Lower lobe of right lung (tissue), 2 donors: ENCODE data around the gene ZNF236. TPM values are rescaled to one million over a fixed set of nuclear protein-coding genes. Genes with fewer than 3 reads are reported as not detected.
"Not testable (repeated sequence)": the region's sequence is repeated elsewhere in the genome, so short reads cannot be mapped to it uniquely, and the experiment has no call there.

ENCODE experiments used
- ATAC-seq, 2 donors: fragments of 200-7000 bp; cut with Tn5 transposase; one replicate each; pipeline ENCODE4 v1.9.1; 2020 to 2022; ENCODE audit warnings: mild to moderate bottlenecking in 2 of 2, moderate library complexity in 2 of 2
- DNase-seq: peaks from one replicate; pipeline ENCODE4 v3.0.0-alpha.2; 2020
- H3K27ac ChIP-seq: fragments of 200-600 bp; one replicate; pipeline ENCODE4 v1.8.0; 2022
- H3K27me3 ChIP-seq: fragments of 200-600 bp; one replicate; pipeline ENCODE4 v1.8.0; 2022; ENCODE audit warnings: low read depth
- H3K36me3 ChIP-seq: fragments of 200-600 bp; one replicate; pipeline ENCODE4 v1.8.0; 2022; ENCODE audit warnings: mild to moderate bottlenecking
- H3K4me1 ChIP-seq: fragments of 200-600 bp; one replicate; pipeline ENCODE4 v1.8.0; 2022
- H3K4me3 ChIP-seq: fragments of 200-600 bp; one replicate; pipeline ENCODE4 v1.8.0; 2022; ENCODE audit warnings: mild to moderate bottlenecking
- H3K9me3 ChIP-seq: fragments of 200-600 bp; one replicate; pipeline ENCODE4 v1.8.0; 2022
- intact Hi-C: fragments of 100-400 bp; cut with DNase I; formaldehyde crosslinking; loops from one replicate; pipeline ENCODE4 v1.11.0; 2022
- total RNA-seq: library from RNA; stranded (reverse); fragmentation: NEBNext Ultra II Directional; extraction: Animal tissue kit (Norgen Biotek cat#: 25700); gene quantifications from one replicate; pipeline ENCODE4 v1.2.1, GENCODE V29; 2021
- TF ChIP-seq, protein P1 (sequence below): fragments of 200-600 bp; IDR thresholded peaks from one replicate; pipeline ENCODE4 v1.8.0; 2022; ENCODE audit warnings: antibody characterized with exemption, mild to moderate bottlenecking
- donor health status: DM: no; HTN: yes; CAD: no; lungs with severe emphysema.

The ZNF236 gene
- total RNA-seq, 1 donor from 2014 or later: 18.0 TPM

DNA sequence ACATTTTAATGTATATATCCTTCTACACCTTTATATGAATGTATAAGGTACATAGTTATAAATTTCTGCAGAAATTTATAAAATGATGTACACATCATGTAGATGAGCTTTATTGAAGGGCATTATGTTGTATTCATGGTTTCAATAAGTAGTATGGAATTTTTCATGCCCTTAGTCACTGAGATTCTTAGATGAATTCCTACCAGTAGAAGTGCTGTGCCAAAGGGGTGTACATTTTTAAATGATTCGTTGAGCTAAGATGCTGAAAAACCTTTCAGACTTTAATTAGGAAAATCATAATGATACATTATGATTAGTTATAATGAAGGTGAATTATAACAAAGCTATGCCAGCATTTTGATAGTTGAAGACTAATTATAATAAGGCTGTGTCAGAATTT lies 115.2 kb downstream of the ZNF236 start:
- H3K36me3 ChIP-seq: peaks cover 47% of the 10 kb centered on the region
- no peak for DNase-seq
- H3K27me3 ChIP-seq: no peaks in the 10 kb centered on the region
- ATAC-seq: no peak
- H3K9me3 ChIP-seq: no peaks in the 10 kb centered on the region
- intact Hi-C loops: no loop called here
- no peak overlapping the region for H3K27ac ChIP-seq
- no peaks in the 10 kb centered on the region for H3K4me1 ChIP-seq
- TF ChIP-seq, protein P1, sequence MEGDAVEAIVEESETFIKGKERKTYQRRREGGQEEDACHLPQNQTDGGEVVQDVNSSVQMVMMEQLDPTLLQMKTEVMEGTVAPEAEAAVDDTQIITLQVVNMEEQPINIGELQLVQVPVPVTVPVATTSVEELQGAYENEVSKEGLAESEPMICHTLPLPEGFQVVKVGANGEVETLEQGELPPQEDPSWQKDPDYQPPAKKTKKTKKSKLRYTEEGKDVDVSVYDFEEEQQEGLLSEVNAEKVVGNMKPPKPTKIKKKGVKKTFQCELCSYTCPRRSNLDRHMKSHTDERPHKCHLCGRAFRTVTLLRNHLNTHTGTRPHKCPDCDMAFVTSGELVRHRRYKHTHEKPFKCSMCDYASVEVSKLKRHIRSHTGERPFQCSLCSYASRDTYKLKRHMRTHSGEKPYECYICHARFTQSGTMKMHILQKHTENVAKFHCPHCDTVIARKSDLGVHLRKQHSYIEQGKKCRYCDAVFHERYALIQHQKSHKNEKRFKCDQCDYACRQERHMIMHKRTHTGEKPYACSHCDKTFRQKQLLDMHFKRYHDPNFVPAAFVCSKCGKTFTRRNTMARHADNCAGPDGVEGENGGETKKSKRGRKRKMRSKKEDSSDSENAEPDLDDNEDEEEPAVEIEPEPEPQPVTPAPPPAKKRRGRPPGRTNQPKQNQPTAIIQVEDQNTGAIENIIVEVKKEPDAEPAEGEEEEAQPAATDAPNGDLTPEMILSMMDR: no peak
- no peak overlapping the region for H3K4me3 ChIP-seq

DNA sequence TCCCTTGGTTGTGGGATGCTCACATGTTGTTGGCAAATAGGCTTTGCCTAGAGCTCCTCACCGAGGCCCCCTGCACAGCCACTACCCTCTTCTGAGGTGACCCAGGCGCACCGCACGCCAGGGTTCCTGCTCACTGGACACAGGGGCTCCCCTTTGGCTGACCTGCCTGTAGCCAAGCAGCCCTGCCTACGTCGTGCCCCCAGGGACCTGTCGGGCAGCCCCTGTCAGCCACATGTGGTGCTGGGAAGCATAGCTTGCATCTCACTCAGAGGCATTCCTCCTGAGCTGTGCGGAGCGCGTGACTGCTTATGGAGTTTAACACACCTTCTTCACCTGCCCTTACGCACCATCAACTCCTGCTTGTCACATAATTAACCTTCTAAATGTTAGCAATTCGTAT lies 116.3 kb downstream of the ZNF236 start:
- TF ChIP-seq, protein P1: no peak
- no peaks in the 10 kb centered on the region for H3K27me3 ChIP-seq
- no peaks in the 10 kb centered on the region for H3K9me3 ChIP-seq
- DNase-seq (no peak), ATAC-seq (no peak)
- intact Hi-C loops: no loop called here
- no peaks in the 10 kb centered on the region for H3K4me1 ChIP-seq
- H3K27ac ChIP-seq: no peak overlapping the region
- peaks cover 42% of the 10 kb centered on the region for H3K36me3 ChIP-seq
- no peak overlapping the region for H3K4me3 ChIP-seq

DNA sequence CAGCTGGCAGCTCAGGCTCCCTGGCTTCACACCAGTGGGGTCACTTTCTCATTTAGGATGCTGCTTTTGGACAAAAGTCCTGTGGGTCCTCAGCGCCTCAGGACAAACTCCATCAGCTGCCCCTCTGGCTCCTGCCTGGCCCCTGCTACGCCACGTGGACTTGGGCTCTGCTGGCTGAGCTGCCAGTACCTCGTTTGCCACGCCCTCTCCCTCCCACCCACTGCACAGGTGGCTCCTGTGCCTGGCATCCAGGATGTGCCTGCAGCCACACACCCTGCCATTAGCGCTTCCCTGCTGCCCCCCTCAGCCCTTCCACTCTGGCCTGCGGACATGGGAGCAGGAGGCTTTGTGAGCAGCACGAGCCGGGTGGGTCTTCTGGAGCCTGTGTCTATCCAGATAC lies 118.9 kb downstream of the ZNF236 start:
- Histone ChIP-seq H3K4me1 (no peaks in the 10 kb centered on the region), H3K27ac (no peak overlapping the region), H3K4me3 (no peak overlapping the region), H3K27me3 (no peaks in the 10 kb centered on the region), H3K36me3 (peaks cover 30% of the 10 kb centered on the region), H3K9me3 (no peaks in the 10 kb centered on the region)
- ATAC-seq: no peak
- TF ChIP-seq, protein P1: no peak
- intact Hi-C loops: no loop called here
- DNase-seq: no peak

DNA sequence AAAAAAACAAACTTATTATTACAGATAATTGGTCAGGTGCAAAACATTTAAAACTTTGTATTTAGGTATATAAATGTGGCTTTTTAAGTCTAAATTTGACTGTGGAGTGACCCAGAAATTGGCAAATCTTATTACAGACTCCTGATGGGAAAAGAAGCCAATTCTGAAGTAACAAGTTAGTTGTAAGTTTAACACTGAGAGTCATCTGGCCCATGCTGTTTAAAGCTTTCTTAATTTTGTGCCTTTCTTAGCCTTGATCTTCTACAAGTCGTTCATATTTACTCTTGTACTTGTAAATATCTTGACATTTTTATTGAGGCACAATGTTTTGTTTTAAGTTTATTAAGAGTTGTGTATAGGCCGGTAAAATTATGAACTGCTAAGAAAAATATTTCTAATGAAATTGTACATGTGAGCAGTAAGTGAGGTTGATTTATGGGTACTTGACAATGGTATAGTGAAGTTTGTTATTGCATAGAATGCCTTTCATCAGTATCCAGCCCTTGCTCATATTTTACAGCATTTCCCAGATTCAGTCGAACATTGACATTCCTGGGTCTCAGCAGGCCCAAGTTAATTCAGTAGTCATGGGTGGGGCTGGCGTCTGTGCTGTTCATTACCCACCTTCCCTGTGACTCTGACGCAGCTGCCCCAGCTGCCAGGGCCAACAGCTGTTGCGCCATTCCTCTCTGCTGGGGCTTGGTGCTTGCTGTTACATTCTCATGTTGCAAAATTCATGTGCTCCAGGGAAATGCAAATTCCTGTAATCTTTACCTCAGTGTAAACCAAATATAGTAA lies 121.4 kb downstream of the ZNF236 start:
- Histone ChIP-seq H3K27me3 (no peaks in the 10 kb centered on the region), H3K27ac (peak overlapping the region; percentile 14), H3K36me3 (peaks cover 24% of the 10 kb centered on the region), H3K4me1 (no peaks in the 10 kb centered on the region), H3K9me3 (no peaks in the 10 kb centered on the region), H3K4me3 (no peak overlapping the region)
- TF ChIP-seq, protein P1: no peak
- DNase-seq: peak; percentile 83
- intact Hi-C loops: no loop called here
- ATAC-seq: peak; percentile 92 to 97

DNA sequence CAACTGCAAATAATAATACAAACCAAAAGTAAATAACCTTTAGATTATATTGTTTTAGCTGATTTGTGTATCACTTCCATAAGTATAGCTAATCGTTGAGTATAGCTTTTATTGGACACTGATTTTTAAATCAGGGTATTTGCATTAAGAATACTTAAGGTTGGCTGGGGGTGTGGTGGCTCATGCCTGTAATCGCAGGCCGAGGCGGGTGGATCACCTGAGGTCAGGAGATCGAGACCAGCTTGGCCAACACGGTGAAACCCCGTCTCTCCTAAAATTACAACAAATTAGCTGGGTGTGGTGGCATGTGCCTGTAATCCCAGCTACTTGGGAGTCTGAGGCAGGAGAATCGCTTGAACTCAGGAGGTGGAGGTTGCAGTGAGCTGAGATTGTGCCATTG lies 122.0 kb downstream of the ZNF236 start:
- H3K4me3 ChIP-seq, DNase-seq, H3K9me3 ChIP-seq, H3K27me3 ChIP-seq, H3K4me1 ChIP-seq, H3K27ac ChIP-seq, intact Hi-C loops: not testable (repeated sequence)
- peak in 1 of 2 donors; percentile 7 for ATAC-seq
- H3K36me3 ChIP-seq: peaks cover 22% of the 10 kb centered on the region

DNA sequence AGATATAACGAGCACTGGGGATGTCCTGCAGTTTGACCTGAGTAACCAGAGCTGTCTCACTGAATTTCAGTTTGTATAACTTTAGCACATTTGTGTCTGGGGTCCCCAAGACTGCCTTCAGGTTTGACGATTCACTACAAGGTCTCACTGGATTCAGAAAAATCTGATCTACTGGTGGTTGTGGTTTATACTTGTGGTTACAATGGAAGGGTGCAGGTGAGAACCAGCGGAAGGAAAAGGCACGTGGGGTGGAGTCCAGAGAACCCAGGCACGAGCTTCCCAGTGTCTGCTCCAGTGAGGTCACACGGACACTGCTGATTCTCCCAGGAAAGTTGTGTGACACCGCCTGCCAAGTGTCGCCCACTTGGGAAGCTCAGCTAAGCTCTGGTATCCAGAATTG lies 126.0 kb downstream of the ZNF236 start:
- H3K27me3 ChIP-seq: no peaks in the 10 kb centered on the region
- ATAC-seq (no peak), DNase-seq (no peak)
- peaks cover 39% of the 10 kb centered on the region for H3K36me3 ChIP-seq
- peaks cover 7% of the 10 kb centered on the region for H3K4me1 ChIP-seq
- no peaks in the 10 kb centered on the region for H3K9me3 ChIP-seq
- no peak overlapping the region for H3K4me3 ChIP-seq
- TF ChIP-seq, protein P1: no peak
- intact Hi-C loops: no loop called here
- no peak overlapping the region for H3K27ac ChIP-seq
